D341Med (cell line): Measurements from ENCODE around the gene ARL8A.
"Not testable (repeated sequence)": the region's sequence is repeated elsewhere in the genome, so short reads cannot be mapped to it uniquely, and the experiment has no call there.

ENCODE experiments used
- DNase-seq: peaks from one replicate; pipeline ENCODE4 v3.0.0; 2012; ENCODE audit warnings: low spot score

ARL8A gene

GRCh38 chr1:202112859-202113689 lies 31.5 kb downstream of the ARL8A start:
- DNase-seq: no peak

GRCh38 chr1:202111589-202111988 lies 32.9 kb downstream of the ARL8A start:
- not testable (repeated sequence) for DNase-seq

GRCh38 chr1:202110977-202111376 lies 33.6 kb downstream of the ARL8A start:
- no peak for DNase-seq

- DNase-seq: no peak
Measured at GRCh38 chr1:202107801-202108731, 36.5 kb downstream of the ARL8A start.

- peak; percentile 47 for DNase-seq
Measured at GRCh38 chr1:202107321-202107761, 37.2 kb downstream of the ARL8A start.

GRCh38 chr1:202106340-202107254 lies 37.9 kb downstream of the ARL8A start:
- DNase-seq: no peak

GRCh38 chr1:202105571-202106339 lies 38.8 kb downstream of the ARL8A start:
- peak; percentile 60 for DNase-seq

GRCh38 chr1:202104073-202104472 lies 40.5 kb downstream of the ARL8A start:
- no peak for DNase-seq

GRCh38 chr1:202101184-202101583 lies 43.4 kb downstream of the ARL8A start:
- peak; percentile 34 for DNase-seq

GRCh38 chr1:202093858-202094257 lies 50.7 kb downstream of the ARL8A start:
- no peak for DNase-seq

- DNase-seq: no peak
Measured at GRCh38 chr1:202090994-202091393, 53.5 kb downstream of the ARL8A start.

- DNase-seq: peak; percentile 20
Measured at GRCh38 chr1:202088206-202088605, 56.3 kb downstream of the ARL8A start.

GRCh38 chr1:202086579-202087350 lies 57.8 kb downstream of the ARL8A start:
- DNase-seq: peak; percentile 24

- DNase-seq: peak; percentile 22
Measured at GRCh38 chr1:202085682-202086373, 58.7 kb downstream of the ARL8A start.

GRCh38 chr1:202084791-202085681 lies 59.5 kb downstream of the ARL8A start:
- peak; percentile 49 for DNase-seq
